ENCODE measurements around the gene CEMIP. TPM values are rescaled to one million over a fixed set of nuclear protein-coding genes. Genes with fewer than 3 reads are reported as not detected.
"Not testable (repeated sequence)": the region's sequence is repeated elsewhere in the genome, so short reads cannot be mapped to it uniquely, and the experiment has no call there.

CEMIP gene
- total RNA-seq, 1 donor from 2014 or later = not detected

- H3K79me2 ChIP-seq (ENCODE audit: low read depth) = no peaks in the 10 kb centered on the region
- peaks cover 15% of the 10 kb centered on the region for H3K4me1 ChIP-seq
- H3K27ac Mint-ChIP-seq = no peak overlapping the region
- H3K4me1 Mint-ChIP-seq = peaks cover 32% of the 10 kb centered on the region
- H3K36me3 Mint-ChIP-seq = peaks cover 16% of the 10 kb centered on the region
- H3K4me3 Mint-ChIP-seq = no peak overlapping the region
- no peak overlapping the region for H3K27ac ChIP-seq
- no peaks in the 10 kb centered on the region for H3K36me3 ChIP-seq
- H3K4me3 ChIP-seq = no peak overlapping the region
- H3F3A ChIP-seq (ENCODE audit: low read depth) = no peaks in the 10 kb centered on the region
- H3K4me2 ChIP-seq = no peak overlapping the region
- TF ChIP-seq EZH2phosphoT487 (IDR thresholded peaks at IDR 0.05) (no peak), EZH2 (IDR thresholded peaks at IDR 0.05) (no peak)
- TF ChIP-seq, protein P1, sequence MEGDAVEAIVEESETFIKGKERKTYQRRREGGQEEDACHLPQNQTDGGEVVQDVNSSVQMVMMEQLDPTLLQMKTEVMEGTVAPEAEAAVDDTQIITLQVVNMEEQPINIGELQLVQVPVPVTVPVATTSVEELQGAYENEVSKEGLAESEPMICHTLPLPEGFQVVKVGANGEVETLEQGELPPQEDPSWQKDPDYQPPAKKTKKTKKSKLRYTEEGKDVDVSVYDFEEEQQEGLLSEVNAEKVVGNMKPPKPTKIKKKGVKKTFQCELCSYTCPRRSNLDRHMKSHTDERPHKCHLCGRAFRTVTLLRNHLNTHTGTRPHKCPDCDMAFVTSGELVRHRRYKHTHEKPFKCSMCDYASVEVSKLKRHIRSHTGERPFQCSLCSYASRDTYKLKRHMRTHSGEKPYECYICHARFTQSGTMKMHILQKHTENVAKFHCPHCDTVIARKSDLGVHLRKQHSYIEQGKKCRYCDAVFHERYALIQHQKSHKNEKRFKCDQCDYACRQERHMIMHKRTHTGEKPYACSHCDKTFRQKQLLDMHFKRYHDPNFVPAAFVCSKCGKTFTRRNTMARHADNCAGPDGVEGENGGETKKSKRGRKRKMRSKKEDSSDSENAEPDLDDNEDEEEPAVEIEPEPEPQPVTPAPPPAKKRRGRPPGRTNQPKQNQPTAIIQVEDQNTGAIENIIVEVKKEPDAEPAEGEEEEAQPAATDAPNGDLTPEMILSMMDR (IDR thresholded peaks at IDR 0.05) = no peak
- H2AFZ ChIP-seq (replicated peaks) = no peak overlapping the region
- H3K27me3 Mint-ChIP-seq (ENCODE audit: insufficient read depth, low read depth) = no peaks in the 10 kb centered on the region
- H3K9me3 Mint-ChIP-seq = peaks cover 3% of the 10 kb centered on the region
- H3K9me3 ChIP-seq (ENCODE audit: low read depth) = no peaks in the 10 kb centered on the region
- peaks cover 5% of the 10 kb centered on the region for H4K20me1 ChIP-seq (ENCODE audit: low read depth)
- no peak for DNase-seq (ENCODE audit: low spot score)
- no peak overlapping the region for H3K9ac ChIP-seq
- no peaks in the 10 kb centered on the region for H3K27me3 ChIP-seq
Observed at GRCh38 chr15:80957556-80957955, 178.4 kb downstream of the CEMIP start.

DNA sequence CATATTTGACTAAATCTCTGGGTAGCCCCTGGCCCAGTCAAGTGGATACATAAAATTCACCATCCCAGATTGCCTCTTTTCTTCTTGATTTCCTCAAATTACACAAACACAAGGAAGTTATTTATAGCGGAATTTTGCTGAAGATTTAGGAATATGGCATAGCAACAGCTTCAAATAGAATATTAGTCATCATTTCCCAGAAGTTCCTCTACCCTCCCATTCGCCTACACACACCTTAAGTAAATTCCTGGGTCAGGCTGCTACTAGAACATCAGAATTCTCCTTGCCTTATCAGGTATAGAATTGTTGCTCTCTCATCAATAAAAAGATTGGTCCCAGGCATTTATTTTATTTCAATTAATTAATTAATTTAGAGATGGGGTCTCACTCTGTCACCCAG is 178.8 kb downstream of the CEMIP start:
- H3K27ac ChIP-seq = no peak overlapping the region
- no peak overlapping the region for H3K27ac Mint-ChIP-seq

DNA sequence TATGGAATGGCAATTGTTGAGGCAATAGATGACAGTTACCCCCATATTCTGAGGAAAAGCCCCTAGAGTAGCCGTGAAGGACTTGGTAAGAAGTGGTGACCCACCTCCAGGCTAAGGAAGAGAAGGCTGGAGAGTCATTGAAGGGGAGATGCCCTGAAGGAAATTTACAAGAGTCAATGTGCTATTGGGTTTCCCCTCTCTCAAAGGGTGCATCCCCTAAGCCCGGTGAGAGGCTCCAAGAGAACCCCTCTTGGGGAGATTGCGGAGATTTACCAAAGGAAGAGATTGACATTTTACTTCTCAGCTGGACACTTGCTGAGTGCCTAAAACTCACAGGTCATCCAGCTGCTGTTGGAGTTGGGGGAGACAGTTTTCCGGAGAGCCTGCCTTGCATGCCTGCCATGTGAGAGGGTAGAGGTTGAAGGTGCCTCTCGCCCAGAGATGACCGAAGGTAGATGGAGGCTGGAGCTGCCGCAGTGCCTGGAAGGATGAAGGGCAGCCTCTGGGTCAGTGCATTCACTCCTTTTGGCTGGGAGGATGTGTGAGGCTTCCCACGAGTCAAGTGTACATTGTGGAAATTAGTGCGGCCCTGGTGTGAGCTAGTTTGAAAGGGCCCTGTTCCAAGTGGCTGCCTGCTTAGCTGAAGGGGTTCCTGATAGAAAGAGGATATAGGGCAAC is 179.8 kb downstream of the CEMIP start:
- H4K20me1 ChIP-seq (ENCODE audit: low read depth) = peaks cover 4% of the 10 kb centered on the region
- H3K27me3 Mint-ChIP-seq (ENCODE audit: insufficient read depth, low read depth) = no peaks in the 10 kb centered on the region
- no peak overlapping the region for H3K27ac Mint-ChIP-seq
- H3K79me2 ChIP-seq (ENCODE audit: low read depth) = no peaks in the 10 kb centered on the region
- H3K4me1 ChIP-seq = peaks cover 15% of the 10 kb centered on the region
- no peak overlapping the region for H3K4me2 ChIP-seq
- H3K9me3 ChIP-seq (ENCODE audit: low read depth) = no peaks in the 10 kb centered on the region
- H3F3A ChIP-seq (ENCODE audit: low read depth) = no peaks in the 10 kb centered on the region
- no peak overlapping the region for H3K4me3 ChIP-seq
- H3K36me3 Mint-ChIP-seq = peaks cover 14% of the 10 kb centered on the region
- no peaks in the 10 kb centered on the region for H3K27me3 ChIP-seq
- TF ChIP-seq EZH2phosphoT487 (IDR thresholded peaks at IDR 0.05) = no peak
- no peaks in the 10 kb centered on the region for H3K36me3 ChIP-seq
- no peak for DNase-seq (ENCODE audit: low spot score)
- no peak overlapping the region for H3K4me3 Mint-ChIP-seq
- H2AFZ ChIP-seq (replicated peaks) = no peak overlapping the region
- no peak overlapping the region for H3K27ac ChIP-seq
- peaks cover 5% of the 10 kb centered on the region for H3K9me3 Mint-ChIP-seq
- no peak overlapping the region for H3K9ac ChIP-seq
- H3K4me1 Mint-ChIP-seq = peaks cover 22% of the 10 kb centered on the region

More for the DNA sequence above, 178.8 kb downstream of the CEMIP start:
- Mint-ChIP-seq H3K9me3 (peaks cover 3% of the 10 kb centered on the region), H3K36me3 (peaks cover 12% of the 10 kb centered on the region), H3K4me3 (no peak overlapping the region), H3K27me3 (ENCODE audit: insufficient read depth, low read depth) (no peaks in the 10 kb centered on the region), H3K4me1 (peaks cover 30% of the 10 kb centered on the region)
- Histone ChIP-seq H3K27me3 (no peaks in the 10 kb centered on the region), H3K9me3 (ENCODE audit: low read depth) (no peaks in the 10 kb centered on the region), H3K4me2 (no peak overlapping the region), H3K79me2 (ENCODE audit: low read depth) (no peaks in the 10 kb centered on the region), H3F3A (ENCODE audit: low read depth) (no peaks in the 10 kb centered on the region), H3K36me3 (no peaks in the 10 kb centered on the region), H3K4me3 (no peak overlapping the region), H4K20me1 (ENCODE audit: low read depth) (peaks cover 5% of the 10 kb centered on the region), H3K9ac (no peak overlapping the region), H2AFZ (replicated peaks) (no peak overlapping the region), H3K4me1 (peaks cover 15% of the 10 kb centered on the region)
- DNase-seq (ENCODE audit: low spot score) = no peak
- TF ChIP-seq EZH2phosphoT487 (IDR thresholded peaks at IDR 0.05) (no peak), EZH2 (IDR thresholded peaks at IDR 0.05) (no peak)
- TF ChIP-seq, protein P1 (IDR thresholded peaks at IDR 0.05) = no peak

DNA sequence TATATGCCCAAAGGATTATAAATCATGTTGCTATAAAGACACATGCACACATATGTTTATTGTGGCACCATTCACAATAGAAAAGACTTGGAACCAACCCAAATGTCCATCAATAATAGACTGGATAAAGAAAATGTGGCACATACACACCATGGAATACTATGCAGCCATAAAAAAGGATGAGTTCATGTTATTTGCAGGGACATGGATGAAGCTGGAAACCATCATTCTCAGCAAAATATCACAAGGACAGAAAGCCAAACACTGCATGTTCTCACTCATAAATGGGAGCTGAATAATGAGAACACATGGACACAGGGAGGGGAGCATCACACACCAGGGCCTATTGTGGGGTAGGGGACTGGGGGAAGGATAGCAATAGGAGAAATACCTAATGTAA is 186.3 kb downstream of the CEMIP start:
- not testable (repeated sequence) for H3K27me3 ChIP-seq; H3K4me1 Mint-ChIP-seq; DNase-seq (ENCODE audit: low spot score); H3K27ac Mint-ChIP-seq; H3K4me3 Mint-ChIP-seq; H3K36me3 ChIP-seq; H2AFZ ChIP-seq (replicated peaks); H3F3A ChIP-seq (ENCODE audit: low read depth); H3K27ac ChIP-seq; H4K20me1 ChIP-seq (ENCODE audit: low read depth); H3K4me3 ChIP-seq; H3K9ac ChIP-seq; H3K4me2 ChIP-seq; H3K27me3 Mint-ChIP-seq (ENCODE audit: insufficient read depth, low read depth)
- Histone ChIP-seq H3K79me2 (ENCODE audit: low read depth) (peaks cover 10% of the 10 kb centered on the region), H3K4me1 (peaks cover 13% of the 10 kb centered on the region), H3K9me3 (ENCODE audit: low read depth) (peaks cover 11% of the 10 kb centered on the region)
- peaks cover 21% of the 10 kb centered on the region for H3K36me3 Mint-ChIP-seq
- H3K9me3 Mint-ChIP-seq = peaks cover 12% of the 10 kb centered on the region

All from neural progenitor cell (in vitro differentiated cells).